ENCODE results near the gene KCND3.

Gene KCND3

DNA sequence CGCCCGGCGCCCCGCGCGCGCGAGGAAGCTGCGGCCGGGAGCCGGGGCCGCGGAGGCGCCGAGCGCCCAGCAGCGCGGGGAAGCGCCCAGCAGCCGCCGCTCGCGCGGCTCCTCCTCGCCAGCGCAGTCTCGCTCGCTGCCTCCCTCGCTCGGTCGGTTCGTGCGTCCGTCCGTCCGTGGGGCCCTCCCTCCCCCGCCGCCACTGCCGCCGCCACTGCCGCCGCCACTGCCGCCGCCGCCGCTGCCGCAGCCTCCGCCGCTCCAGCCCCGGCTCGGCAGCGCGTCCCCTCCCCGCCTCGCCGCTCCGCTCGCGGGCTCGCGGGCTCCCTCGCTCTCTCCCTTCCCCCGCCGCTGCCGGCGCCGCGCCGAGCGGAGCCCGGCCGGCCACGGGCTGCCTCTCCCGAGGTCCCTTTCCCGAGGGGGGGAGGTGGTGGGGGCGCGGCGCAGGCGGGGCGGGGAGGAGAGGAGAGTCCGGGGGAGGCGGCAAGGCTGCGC lies at the start of gene KCND3:
Gene KCND3 (minus strand): TSS at position 138 of the 495 bp plus-strand sequence.
- DNase-seq (ENCODE audit: low spot score) = peak; percentile 58

DNA sequence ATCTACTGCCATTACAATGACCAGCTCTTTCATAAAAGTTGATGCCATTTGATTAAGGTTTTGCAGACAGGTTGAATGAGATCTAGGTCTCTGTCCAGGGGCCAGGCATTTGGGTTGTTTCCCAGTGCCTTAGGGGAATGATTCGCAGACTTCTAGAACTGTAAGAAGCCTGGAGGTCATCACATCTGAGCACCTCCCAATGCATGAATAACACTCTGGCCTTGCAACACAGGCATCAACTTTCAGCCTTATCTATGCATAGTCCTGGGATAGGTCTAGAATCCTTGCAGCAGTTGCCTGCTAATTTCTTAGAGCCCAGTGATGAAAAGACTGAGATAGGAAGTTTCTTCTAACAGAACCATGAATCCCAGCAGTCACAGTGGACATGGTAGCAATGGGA lies 44.8 kb upstream of the KCND3 start:
- no peak for DNase-seq (ENCODE audit: low spot score)

DNA sequence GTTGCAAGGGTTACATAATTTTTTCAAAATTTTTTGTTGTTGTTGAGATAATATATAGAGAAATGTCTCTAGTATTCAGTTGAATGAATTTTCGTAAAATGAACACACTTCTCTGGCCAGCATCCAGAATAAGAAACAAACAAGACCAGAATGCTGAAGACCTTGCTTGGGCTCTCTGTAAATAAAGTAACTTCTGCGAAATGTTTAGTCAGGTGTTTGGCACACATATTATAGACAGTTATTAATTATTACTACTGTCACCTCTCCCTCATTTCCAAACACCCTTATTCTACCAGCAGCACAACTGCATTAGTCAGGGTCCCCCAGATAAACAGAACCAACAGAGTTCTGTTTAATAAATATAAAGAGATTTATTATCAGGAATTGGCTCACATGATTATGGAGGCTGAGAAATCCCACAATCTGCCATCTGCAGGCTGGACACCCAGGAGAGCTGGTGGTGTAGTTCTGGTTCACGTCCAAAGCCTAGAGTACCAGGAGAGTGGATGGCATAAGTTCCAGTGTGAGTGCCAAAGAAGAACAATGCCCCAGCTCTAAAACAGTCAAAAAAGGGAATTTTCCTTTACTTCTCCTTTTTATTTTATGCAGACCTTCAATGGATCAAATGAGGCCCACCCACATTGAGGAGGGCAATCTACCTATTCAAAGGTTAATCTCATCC lies 44.1 kb upstream of the KCND3 start:
- DNase-seq (ENCODE audit: low spot score) = no peak

DNA sequence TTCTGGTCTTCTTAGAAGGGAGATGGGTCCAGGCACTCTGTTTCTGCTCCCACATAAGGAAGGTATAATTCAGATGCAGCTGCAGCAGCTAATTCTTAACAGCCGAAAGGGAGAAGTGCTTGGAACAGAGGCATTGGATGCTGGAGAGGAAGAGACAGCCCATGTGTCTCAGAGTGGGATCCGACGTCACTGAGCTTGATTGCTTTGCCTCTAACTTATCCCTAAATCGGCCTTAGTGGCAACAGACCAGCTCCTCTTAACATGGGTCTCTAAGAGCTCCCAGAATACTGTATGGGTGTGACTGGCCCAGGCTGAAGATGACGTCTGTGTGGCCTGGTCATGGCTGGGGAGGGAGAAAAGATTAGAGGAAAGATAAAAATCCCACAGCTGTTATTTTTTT lies 40.7 kb upstream of the KCND3 start:
- DNase-seq (ENCODE audit: low spot score) = no peak

DNA sequence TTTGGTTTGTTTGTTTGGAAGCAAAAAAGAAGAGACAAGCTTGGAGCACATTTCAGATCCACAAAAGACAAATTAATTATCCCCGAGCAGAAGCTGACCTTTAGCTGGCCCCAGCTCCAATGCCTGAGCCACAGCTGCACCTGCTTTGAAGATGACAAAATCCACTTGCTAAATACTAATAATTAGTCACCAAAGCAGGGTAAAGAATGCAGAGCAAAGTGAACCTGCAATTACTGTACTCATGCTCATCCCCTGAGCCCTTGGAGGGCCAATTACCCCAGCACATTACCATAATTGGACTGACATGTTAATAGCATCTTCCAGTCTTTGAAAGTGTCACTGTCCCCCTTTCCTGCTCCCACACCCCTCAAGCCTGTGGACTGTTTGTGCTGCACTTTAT lies 38.2 kb upstream of the KCND3 start:
- no peak for DNase-seq (ENCODE audit: low spot score)

DNA sequence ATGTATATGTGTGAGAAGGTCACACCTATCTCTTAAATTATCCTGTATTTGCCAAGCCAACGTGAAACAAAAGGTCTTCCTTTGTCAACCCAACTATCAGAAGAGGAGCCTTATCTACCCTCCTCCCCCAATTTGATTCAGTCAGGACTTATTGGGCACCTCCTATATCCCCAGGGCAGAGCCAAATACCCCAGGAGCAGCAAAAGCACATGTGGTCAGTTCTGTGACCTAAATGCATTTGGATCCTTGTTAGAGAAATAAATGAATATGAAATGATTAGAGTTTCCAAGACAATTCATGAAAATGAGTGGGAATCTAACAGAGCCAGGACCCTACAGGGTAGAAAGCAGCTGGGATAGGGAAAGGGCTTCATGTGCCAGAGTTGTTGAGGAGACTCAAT lies 37.0 kb upstream of the KCND3 start:
- DNase-seq (ENCODE audit: low spot score) = no peak

DNA sequence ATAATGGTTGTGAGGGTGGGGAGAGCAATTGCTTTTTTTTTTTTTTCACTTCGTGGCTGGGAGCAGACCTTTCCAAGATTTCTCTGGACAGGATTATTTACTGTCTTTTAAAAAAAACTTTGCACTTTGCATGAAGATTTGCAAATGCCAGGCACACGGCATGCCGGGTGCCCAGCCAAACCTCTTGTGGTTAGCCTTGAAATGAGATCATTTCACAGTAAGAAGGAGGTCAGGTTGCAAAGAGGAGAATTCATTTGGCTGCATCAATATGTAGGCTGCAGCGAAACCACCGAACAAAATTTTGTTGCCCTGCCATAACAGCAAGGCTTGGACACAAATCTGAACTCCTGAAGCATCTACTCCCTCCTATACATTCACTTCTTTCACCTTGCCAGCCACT lies 36.5 kb upstream of the KCND3 start:
- no peak for DNase-seq (ENCODE audit: low spot score)

DNA sequence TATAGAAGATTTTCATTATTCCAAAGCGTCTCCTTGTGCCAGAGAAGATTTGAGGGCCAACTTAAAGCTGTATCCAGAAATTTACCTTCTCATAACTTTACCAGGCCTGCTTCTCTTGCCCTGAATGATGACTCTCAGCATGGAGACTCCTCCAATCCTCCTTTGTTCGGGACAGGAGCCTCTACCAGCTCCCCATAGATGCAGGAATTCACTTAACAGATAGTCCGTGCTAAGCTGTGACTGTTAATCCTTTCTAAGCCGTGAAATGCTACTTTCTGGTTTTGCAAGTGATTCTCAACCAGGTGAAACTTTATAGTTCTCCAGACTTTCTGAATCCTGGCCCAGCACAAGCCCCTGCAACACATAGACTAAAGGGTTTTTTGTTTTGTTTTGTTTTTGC lies 31.8 kb upstream of the KCND3 start:
- DNase-seq (ENCODE audit: low spot score) = no peak

DNA sequence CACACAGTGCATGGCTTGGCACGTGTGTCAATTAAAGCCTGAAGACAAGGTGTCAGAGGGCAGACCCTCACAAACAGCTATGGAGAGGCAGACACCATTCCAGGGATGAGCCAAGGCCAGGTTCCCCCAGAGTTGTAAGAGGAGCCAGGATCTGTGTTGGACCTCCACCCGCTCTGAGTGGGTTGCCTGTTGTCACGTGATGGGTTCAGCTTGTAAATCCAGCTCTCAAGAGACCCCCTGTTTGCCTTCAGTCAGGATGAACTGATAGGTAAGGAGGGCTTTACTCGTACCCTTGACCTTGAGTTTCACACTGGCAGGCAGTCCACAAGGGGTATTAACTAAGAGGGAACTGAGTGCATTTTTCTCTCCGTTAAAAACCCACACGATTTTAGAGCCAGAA lies 27.7 kb upstream of the KCND3 start:
- DNase-seq (ENCODE audit: low spot score) = no peak

DNA sequence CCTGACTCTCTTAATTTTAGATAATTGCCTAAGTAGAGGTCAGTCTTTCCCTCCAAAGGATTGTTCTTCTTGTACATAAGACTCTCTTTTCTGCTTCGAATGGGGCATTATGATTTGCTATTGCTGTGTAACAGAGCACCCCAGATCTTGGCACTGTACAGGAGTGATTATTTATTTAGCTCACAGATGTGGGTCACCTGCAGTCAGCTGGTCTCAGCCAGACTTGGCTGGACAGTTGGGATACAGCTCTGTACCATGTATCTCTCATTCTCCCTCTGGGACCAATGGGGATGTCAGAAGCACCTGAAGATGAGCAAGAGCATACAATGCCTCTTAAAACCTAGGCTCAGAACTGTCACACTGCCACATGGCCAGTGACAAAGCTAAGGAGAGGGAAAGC lies 23.4 kb upstream of the KCND3 start:
- DNase-seq (ENCODE audit: low spot score) = no peak

DNA sequence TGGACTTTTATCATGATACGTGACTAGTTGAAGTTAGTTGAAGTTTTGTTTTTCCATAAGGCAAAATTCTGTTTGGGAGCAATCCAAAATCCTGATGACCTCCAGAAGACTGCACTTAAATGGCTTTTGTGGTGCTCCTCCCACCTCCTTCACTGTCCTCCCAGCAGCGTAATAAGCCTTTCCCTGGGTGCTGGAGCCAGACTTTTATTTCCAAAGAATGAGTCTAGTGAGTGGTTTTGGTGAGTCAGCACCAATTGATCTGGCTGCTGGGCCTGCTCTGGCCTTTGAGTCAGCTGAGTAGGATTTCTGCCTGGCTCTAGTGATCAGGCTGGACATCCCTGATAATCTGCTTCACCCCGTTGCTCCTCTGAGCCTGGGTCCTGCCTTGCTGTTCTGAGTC lies 21.7 kb upstream of the KCND3 start:
- no peak for DNase-seq (ENCODE audit: low spot score)

DNA sequence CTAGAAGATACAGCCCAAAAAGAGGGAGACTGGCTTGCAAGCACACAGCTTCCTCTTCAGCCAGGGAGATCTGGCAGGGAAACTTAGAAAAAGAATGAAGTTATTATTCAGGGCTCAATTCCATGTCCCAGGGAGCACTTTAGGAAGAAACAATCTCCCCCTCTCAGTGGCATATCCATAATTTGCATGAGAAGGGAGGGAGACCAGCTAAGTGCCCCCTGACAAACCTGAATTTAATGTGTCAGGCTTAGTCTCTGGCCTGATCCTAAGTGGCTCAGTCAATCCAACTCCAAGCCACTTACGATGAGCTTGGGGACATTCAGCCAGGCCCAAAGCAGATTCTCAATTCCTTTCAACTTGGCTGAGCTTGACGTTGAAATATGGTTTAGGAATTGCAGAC lies 17.7 kb upstream of the KCND3 start:
- no peak for DNase-seq (ENCODE audit: low spot score)

DNA sequence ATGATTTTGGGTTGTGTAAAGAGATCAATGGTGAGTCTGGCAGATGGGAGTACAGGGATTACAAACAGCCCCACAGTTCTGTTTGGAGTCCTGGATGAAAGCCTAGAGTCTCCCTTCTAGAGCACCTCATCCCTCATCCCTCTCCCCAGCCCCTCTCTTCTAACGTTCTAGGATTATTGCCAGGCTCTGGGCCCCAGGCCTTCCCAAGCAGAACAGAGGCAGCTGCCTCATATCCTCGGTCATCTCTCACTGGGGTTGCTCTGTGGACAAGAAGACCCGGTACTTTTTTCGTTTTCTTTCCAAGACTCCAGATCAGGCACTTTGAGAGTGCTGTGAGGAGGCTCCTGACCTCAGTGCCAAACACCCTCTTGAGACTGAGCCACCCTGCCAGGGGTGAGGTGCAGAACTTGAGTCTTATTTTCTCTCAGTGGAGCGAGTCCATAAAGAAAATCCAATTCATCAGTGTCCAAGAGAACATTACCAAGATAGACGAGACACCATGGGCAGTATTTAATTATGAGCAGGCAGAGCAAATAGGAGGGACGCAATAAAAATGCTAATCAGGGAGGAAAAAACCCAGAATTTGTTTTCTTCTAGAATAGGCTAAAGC lies 17.1 kb upstream of the KCND3 start:
- DNase-seq (ENCODE audit: low spot score) = no peak

DNA sequence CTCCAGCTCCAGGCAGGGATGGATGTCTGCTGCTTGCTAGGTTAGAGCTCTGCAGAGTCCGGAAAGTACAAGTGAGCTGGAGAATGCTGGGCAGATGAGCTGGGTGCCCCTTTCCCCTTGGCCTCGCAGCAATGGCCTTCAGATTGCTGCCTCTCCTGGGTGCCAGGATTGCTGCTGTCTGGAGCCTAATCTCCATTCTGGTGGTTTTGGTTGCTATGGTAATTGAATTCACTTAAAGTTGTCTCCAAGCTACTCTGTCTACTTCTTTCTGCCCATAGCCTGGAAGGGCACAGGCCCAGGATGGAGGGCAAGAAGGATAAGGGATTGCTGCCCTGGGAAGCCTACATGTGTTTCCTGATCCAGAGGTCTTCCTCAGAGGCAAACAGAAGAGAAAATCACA lies 14.6 kb upstream of the KCND3 start:
- no peak for DNase-seq (ENCODE audit: low spot score)

DNA sequence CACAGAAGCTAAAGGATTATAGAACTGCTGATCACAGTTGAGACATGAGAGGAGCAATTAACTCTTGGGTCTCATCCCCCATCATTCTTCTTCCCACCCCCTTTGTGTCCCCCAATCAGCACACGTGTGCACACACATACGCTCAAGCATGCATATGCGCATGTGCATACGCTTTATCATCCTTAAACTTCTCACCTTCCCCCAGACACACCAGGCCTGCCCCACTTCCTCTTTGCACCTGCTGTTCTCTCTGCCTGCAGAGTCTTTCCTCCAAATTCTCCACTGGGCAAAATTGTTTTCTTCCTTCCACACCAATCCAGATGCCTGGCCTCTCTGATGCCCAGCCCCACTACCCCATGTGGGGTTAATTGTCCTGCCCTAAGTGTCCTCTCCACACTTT lies 13.0 kb upstream of the KCND3 start:
- no peak for DNase-seq (ENCODE audit: low spot score)

DNA sequence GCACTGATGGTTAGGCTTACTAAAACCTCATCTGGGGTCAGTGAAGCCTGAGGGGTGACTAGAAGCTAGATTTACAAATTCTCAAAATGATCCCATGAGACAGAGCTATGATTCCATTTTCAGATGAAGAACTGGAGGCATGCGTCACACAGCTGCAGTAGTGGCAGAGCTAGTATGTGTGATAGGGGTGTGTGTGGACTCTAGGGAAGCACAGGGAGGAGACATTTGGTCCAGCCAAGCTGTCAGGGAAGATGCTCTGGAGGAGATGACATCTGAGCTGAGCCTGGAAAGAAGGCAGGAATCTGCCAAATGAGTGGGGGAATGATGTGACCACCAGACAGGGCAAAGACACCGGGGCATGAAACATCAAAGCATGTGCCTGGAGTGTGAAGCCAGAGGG lies 12.0 kb upstream of the KCND3 start:
- no peak for DNase-seq (ENCODE audit: low spot score)

DNA sequence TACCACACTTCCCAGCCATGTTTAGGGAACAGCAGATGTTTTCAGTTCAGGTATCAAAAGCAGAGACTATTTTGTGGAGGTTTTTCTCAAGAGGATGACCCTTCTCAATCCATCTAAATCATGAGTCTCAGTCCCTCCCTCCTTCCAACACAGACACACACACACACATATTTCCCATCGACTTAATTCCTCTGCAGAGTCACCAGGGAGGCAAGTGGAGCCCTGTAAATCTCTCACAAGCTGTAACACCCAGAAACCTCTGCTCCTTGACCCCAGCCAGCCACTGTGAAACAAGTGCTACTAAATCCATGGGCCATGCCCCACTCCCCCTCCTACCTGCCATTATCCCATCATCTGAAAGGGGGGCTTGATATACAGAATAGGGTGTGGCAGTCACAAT lies 10.6 kb upstream of the KCND3 start:
- DNase-seq (ENCODE audit: low spot score) = no peak

DNA sequence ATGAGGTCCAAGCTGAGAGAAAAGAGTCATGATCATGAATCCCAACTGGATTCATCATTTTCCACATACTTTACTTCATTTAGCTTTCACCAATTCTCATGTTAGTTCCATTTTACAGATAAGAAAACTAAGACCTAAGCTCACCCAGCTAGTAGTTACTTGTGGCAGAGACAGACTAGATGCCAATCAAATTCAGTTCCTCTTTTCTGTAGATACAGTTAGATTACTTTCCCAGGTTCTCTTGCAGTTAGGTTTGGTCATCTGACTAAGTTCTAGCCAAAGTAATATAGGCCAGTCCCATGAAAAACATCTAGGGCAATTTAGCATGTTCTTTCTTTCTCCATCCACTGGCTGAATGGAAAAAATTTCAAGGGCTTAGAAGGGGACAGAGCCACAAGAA lies 8.9 kb upstream of the KCND3 start:
- DNase-seq (ENCODE audit: low spot score) = no peak

DNA sequence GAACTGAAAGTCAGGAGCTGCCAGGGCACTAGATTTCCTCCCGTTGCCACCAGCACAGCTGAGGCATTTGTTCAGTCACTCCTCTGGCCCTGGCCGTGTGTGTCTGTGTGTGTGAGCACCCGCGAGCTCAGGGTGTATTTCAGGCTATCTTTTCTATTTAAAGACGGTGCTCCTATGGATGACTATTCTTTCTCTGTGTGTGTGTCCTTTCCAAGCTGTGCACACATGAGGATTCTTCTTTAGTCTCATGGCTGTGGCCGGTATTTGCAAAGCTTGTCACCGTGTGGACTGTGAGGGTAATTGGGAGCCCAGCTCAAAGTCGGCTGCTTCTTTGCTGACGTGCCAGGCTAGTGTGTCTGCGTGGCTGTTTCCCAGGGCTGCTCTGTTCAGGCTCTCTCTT lies 3.0 kb upstream of the KCND3 start:
- DNase-seq (ENCODE audit: low spot score) = no peak

DNA sequence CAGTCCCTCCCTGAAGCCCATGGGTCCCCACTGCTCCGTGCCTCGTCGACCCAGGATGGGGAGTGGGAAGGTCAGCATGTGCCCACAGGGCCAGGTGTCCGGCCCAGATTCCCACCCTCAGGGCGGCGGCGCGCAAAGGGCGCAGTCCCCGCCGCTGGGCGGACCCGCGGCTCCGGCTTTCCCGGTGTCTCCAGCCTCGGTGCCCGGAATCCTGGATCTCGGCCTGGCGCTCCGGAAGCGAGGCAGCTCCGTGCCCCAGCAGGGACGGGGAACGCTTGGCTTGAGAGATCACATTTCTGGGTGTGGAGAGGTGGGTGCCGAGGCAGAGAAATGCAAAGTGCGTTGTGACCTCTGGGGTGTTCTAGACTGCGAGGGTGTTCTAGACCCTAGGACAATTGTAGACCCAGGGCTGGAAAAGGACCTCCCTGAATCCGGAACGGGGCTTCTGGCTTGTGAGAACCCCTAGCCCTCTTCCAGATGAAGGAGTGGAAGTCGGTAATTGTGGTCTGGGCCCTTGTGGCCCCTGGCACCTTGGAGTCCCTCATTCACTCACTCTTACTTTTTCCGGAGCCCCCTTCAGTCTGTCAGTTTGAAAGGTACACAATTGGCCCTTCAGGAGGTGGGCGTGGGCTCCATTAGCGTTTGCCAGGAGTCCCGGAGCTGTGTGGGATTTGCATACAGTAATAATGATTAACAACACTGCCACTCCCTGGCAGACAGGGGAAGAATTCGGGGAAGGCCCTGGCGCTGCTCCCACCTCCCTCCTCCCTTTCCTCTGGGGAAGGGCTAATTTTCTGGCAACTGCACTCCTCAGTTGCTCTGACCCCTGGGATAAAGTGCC lies 1.6 kb upstream of the KCND3 start:
- DNase-seq (ENCODE audit: low spot score) = peak; percentile 76

DNA sequence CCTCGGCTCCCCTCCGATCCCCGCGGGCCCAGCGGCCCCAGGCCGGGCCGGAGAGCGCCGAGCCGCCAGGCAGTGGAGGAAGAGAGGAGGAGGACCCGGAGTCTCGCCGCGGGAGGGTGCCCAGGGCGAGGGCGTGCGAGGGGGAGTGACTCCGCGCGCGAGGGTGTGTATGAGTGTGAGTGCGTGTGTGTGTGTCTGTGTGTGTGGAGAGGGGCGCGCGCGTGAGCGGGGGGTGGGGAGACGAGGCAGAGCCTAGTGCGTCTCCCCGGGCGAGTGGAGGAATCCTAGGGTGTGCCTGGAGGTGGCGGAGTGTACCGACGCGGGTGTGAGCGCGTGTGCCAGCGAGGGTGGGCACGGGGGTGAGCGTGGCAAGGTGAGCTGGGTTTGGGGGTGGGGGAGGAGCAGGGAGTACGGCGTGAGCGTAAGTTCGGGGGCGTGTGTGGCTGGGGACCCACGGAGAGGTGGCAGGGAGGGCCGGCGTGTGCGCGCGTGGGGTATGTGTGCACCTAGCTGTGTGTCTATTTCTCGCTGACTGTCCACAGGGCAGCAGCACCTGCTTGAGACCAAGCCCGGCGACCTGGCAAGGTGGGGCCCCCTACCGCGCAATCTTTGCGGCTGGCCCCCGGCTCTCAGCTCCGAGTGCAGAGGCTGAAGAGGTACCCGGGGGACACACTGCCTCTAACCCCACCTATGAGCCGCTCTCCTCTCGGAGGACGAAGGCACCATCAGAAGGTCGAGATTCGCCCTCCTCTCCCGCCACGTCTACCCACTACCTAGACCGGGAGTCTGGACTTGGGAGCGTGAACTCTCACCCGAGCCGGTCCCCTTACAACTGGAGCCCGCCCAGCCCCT lies 784 bp upstream of the KCND3 start:
- peak; percentile 27 for DNase-seq (ENCODE audit: low spot score)

DNA sequence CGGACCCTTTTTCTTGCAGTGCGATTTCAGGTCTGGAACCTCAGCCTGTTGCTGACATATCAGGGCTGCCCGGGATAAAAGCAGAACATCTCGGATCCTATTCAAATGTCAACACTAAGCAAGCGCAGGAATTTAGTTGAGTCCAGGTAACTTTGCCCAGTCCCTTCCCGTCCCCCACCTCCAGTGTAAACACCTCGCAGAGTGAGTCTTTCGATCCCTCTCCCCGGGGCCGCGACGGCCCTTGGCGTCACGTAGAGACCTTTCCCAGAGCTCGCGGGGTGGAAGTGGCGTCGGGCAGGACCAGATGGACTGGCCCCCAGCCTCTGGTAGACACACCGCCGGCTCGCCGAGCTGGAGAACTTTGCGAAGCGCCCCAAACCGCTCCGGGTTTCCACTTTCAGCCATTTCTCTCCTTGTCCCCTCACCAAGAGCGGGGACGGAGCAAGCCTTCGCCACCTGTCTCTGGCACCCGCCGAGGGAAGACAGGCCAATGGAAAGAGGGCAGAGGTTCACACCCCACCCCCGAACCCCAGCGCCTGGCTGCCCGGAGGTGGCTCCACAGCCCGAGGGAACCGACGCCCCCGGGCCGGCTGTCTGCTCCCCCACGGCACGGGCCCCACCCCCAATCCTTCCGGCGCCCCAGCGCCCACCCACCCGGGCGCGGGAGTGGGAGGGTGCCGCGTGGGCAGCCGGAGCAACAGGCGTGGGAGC lies 570 bp downstream of the KCND3 start:
- DNase-seq (ENCODE audit: low spot score) = peak; percentile 28
